Stimulated activated naive CD4-positive, alpha-beta T cell (primary cell): ENCODE measurements around the gene DNAJC5.

ENCODE experiments used
- DNase-seq, 6 experiments: peaks; one replicate each; lab custom pipeline; 2025; lab: John Stamatoyannopoulos, UW

Gene DNAJC5

DNA sequence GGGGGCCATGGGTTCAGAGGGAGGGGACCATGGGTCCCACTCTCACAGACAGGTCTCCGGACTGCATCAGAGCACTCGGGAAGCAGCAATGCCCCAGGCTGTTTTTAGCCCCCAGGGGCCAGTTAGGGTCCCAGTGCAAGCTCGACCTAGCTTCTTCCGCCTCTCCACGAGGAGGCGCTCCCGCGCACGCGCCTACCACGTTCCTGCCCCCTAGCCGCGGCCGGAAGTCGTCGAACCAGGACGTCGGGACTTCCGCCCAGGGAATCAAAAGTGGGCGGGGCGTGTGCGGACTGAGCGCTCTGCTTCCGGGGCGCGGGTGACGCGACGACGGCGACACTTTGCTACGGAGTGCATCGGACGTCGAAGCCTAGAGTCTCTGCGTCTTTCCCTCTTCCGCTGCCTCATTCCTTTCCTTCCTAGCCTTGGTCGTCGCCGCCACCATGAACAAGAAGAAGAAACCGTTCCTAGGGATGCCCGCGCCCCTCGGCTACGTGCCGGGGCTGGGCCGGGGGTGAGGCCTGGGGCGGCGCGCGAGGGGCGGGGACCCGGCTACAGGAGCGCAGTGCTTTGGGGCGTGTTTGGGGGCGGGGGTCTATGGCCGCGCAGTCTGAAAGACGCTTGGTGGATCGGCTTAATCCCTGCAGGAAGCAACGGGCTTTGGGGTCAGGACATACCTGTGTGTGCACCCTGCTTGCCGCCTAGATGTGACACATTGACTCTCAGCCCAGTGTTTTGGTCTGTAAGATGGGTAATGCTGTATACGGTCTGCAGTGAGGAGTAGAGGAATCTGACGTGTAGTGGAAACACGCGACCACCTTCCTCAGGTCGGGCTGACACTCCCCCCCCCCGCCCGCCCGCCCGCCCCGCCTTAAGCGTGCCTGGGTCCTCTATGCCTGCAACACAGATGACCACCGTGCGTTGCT lies 86.1 kb downstream of the DNAJC5 start, which contains the start of gene PRPF6:
PRPF6 (plus strand) TSS at position 327 of the 923 bp plus-strand sequence; CDS start at position 441, 114 bp downstream.
- peak; percentile 84 to 94 (median 92) for DNase-seq

GRCh38 chr20:63982937-63983336 lies 88.0 kb downstream of the DNAJC5 start:
- no peak for DNase-seq
